Skeletal muscle cell (primary cell): Measurements from ENCODE around the gene OSGIN1.

Experiments
- DNase-seq: peaks from one replicate; pipeline ENCODE4 v3.0.0-alpha.2; 2010; ENCODE audit warnings: low read depth
- H3K4me3 ChIP-seq: 2 replicates; pipeline ENCODE4 v1.5.1; 2011; ENCODE audit warnings: low read depth, mild to moderate bottlenecking, control low read depth, low read length, moderate library complexity

The OSGIN1 gene

GRCh38 chr16:83953796-83954576 lies 946 bp downstream of the OSGIN1 start:
- peak overlapping the region; percentile 59 for H3K4me3 ChIP-seq
- no peak for DNase-seq

- DNase-seq: no peak
- H3K4me3 ChIP-seq: no peak overlapping the region
Observed at GRCh38 chr16:83954577-83955016, 1.6 kb downstream of the OSGIN1 start.

GRCh38 chr16:83955218-83956130 lies 2.4 kb downstream of the OSGIN1 start:
- no peak overlapping the region for H3K4me3 ChIP-seq
- DNase-seq: no peak

GRCh38 chr16:83956336-83957289 lies 3.6 kb downstream of the OSGIN1 start:
- H3K4me3 ChIP-seq: no peak overlapping the region
- DNase-seq: no peak

GRCh38 chr16:83957296-83957855 lies 4.3 kb downstream of the OSGIN1 start:
- DNase-seq: no peak
- H3K4me3 ChIP-seq: no peak overlapping the region

GRCh38 chr16:83958137-83958845 lies 5.3 kb downstream of the OSGIN1 start:
- no peak overlapping the region for H3K4me3 ChIP-seq
- DNase-seq: no peak

- no peak overlapping the region for H3K4me3 ChIP-seq
- DNase-seq: no peak
Observed at GRCh38 chr16:83958846-83959565, 6.0 kb downstream of the OSGIN1 start.

- no peak overlapping the region for H3K4me3 ChIP-seq
- DNase-seq: no peak
Observed at GRCh38 chr16:83959656-83960434, 6.8 kb downstream of the OSGIN1 start.

- H3K4me3 ChIP-seq: no peak overlapping the region
- no peak for DNase-seq
Observed at GRCh38 chr16:83960521-83961249, 7.6 kb downstream of the OSGIN1 start.

GRCh38 chr16:83961591-83961990 lies 8.6 kb downstream of the OSGIN1 start:
- no peak for DNase-seq

GRCh38 chr16:83963277-83964119 lies 10.5 kb downstream of the OSGIN1 start:
- DNase-seq: no peak
- no peak overlapping the region for H3K4me3 ChIP-seq

More at GRCh38 chr16:83961591-83961990, 8.6 kb downstream of the OSGIN1 start:
- no peak overlapping the region for H3K4me3 ChIP-seq

GRCh38 chr16:83964684-83965443 lies 11.8 kb downstream of the OSGIN1 start:
- H3K4me3 ChIP-seq: no peak overlapping the region
- DNase-seq: no peak

GRCh38 chr16:83965444-83966152 lies 12.6 kb downstream of the OSGIN1 start:
- H3K4me3 ChIP-seq: no peak overlapping the region
- DNase-seq: no peak

- DNase-seq: no peak
- no peak overlapping the region for H3K4me3 ChIP-seq
Observed at GRCh38 chr16:83966153-83966696, 13.2 kb downstream of the OSGIN1 start.
